HCT116 (cell line): Measurements from ENCODE around the gene LYPD3.

Experiments
- CEBPB ChIP-seq: IDR thresholded peaks from 2 replicates; pipeline ENCODE4 v1.6.1; 2012; ENCODE audit warnings: low read depth
- CTCF ChIP-seq, 3 experiments: fragments of 200-600 bp in 1 of 3; sonication (generic) in 1 of 3; IDR thresholded peaks in 2 of 3; conservative IDR thresholded peaks in 1 of 3; 2 replicates each; pipeline ENCODE4 v1.5.1; 2012 to 2017; ENCODE audit warnings: low read depth in 2 of 3, low read length in 2 of 3, antibody characterized with exemption in 1 of 3, borderline replicate concordance in 1 of 3, control low read depth in 1 of 3, mild to moderate bottlenecking in 1 of 3, mixed read lengths in 1 of 3, mixed run types in 1 of 3, moderate library complexity in 1 of 3; ENCODE audit not compliant: insufficient read depth in 1 of 3
- EZH2 ChIP-seq: fragments of 200-600 bp; sonication (generic); IDR thresholded peaks from 2 replicates; pipeline ENCODE4 v1.6.1; 2017; ENCODE audit warnings: antibody characterized with exemption, mixed run types
- MAX ChIP-seq: IDR thresholded peaks from 2 replicates; pipeline ENCODE4 v1.6.1; 2012
- POLR2A ChIP-seq: IDR thresholded peaks from 2 replicates; pipeline ENCODE4 v1.7.0; 2011; ENCODE audit warnings: borderline replicate concordance; ENCODE audit not compliant: insufficient read depth, insufficient read length; ENCODE audit errors: extremely low read depth
- SIN3A ChIP-seq: IDR thresholded peaks from 2 replicates; pipeline ENCODE4 v1.6.1; 2012; ENCODE audit warnings: low read depth
- TCF7L2 ChIP-seq: IDR thresholded peaks from 2 replicates; pipeline ENCODE4 v1.7.0; 2011; ENCODE audit warnings: borderline replicate concordance, inconsistent platforms; ENCODE audit not compliant: insufficient read depth, insufficient read length; ENCODE audit errors: extremely low read depth
- ZBTB33 ChIP-seq: IDR thresholded peaks from 2 replicates; pipeline ENCODE4 v1.6.1; 2011; ENCODE audit warnings: mild to moderate bottlenecking, low read length, moderate library complexity; ENCODE audit not compliant: insufficient replicate concordance; ENCODE audit errors: extremely low read depth
- ZNF274 ChIP-seq: fragments of 200-500 bp; sonication (Bioruptor generic); IDR thresholded peaks from 2 replicates; pipeline ENCODE4 v1.6.1; 2014; ENCODE audit warnings: mild to moderate bottlenecking, low read depth, low read length, inconsistent platforms

- TF ChIP-seq EZH2 (no peak), POLR2A (no peak), ZNF274 (no peak), CTCF (IDR thresholded peaks at IDR 0.05 in 2 of 3, conservative IDR thresholded peaks at IDR 0.05 in 1 of 3; ENCODE audit: borderline replicate concordance in 1 of 3, insufficient read depth in 1 of 3, low read depth in 2 of 3, low read length in 2 of 3) (no peak), MAX (no peak), TCF7L2 (no peak), CEBPB (no peak), ZBTB33 (no peak), SIN3A (no peak)
Observed at GRCh38 chr19:43469160-43469480, 3.7 kb upstream of the LYPD3 start.
